HepG2 (cell line): ENCODE measurements around the gene SEPHS2. TPM values are rescaled to one million over a fixed set of nuclear protein-coding genes. Genes with fewer than 3 reads are reported as not detected.

Source experiments
- FIP1L1 ChIP-seq: fragments of 200-400 bp; formaldehyde crosslinking; IDR thresholded peaks from 2 replicates; pipeline ENCODE4 v1.6.1; 2018; ENCODE audit warnings: low read depth, mild to moderate bottlenecking, low read length, moderate library complexity, borderline replicate concordance; ENCODE audit not compliant: insufficient read depth
- GATAD1 ChIP-seq: IDR thresholded peaks from 2 replicates; pipeline ENCODE4 v1.6.1; 2016; ENCODE audit warnings: missing genetic modification reagents, missing compliant biosample characterization
- HOXA3 ChIP-seq: sonication (generic); formaldehyde crosslinking; IDR thresholded peaks from 2 replicates; pipeline ENCODE4 v1.5.0; 2020; ENCODE audit warnings: missing genetic modification reagents
- KLF16 ChIP-seq, 2 experiments: sonication (generic) in 1 of 2; formaldehyde crosslinking in 1 of 2; IDR thresholded peaks; 2 replicates each; pipeline versions ENCODE4 v1.6.1 to v1.8.0; 2016 to 2023; ENCODE audit warnings: missing genetic modification reagents in 2 of 2, missing compliant biosample characterization in 1 of 2
- LCORL ChIP-seq, 2 experiments: fragments of 450-650 bp in 1 of 2; sonication (generic) in 1 of 2; formaldehyde crosslinking in 1 of 2; IDR thresholded peaks; 2 replicates each; pipeline versions ENCODE4 v1.5.0 to v1.6.1; 2017 to 2020; ENCODE audit warnings: antibody characterized with exemption in 1 of 2, missing genetic modification reagents in 1 of 2
- NFE2 ChIP-seq: sonication (generic); formaldehyde crosslinking; IDR thresholded peaks from 2 replicates; pipeline ENCODE4 v1.4.0; 2020; ENCODE audit warnings: missing genetic modification reagents
- NR2F1 ChIP-seq, 2 experiments: fragments of 450-650 bp in 1 of 2; formaldehyde crosslinking in 1 of 2; IDR thresholded peaks; 2 replicates each; pipeline versions ENCODE4 v1.5.0 to v1.6.1; 2016 to 2020; ENCODE audit warnings: mild to moderate bottlenecking in 1 of 2, missing compliant biosample characterization in 1 of 2, missing genetic modification reagents in 1 of 2, moderate library complexity in 1 of 2
- POGZ ChIP-seq: sonication (generic); formaldehyde crosslinking; IDR thresholded peaks from 2 replicates; pipeline ENCODE4 v1.4.0; 2020; ENCODE audit warnings: mild to moderate bottlenecking, missing genetic modification reagents
- RNF2 ChIP-seq: fragments of 450-650 bp; conservative IDR thresholded peaks from 2 replicates; pipeline ENCODE4 v1.6.1; 2016; ENCODE audit warnings: low read depth
- SAP130 ChIP-seq: IDR thresholded peaks from 2 replicates; pipeline ENCODE4 v1.6.1; 2016; ENCODE audit warnings: low read depth
- SIN3B ChIP-seq: fragments of 150-350 bp; IDR thresholded peaks from 2 replicates; pipeline ENCODE4 v1.6.1; 2014; ENCODE audit warnings: low read length
- SIX4 ChIP-seq: sonication (generic); formaldehyde crosslinking; IDR thresholded peaks from 2 replicates; pipeline ENCODE4 v1.4.0; 2020; ENCODE audit warnings: missing genetic modification reagents
- SOX5 ChIP-seq: IDR thresholded peaks from 2 replicates; pipeline ENCODE4 v1.6.1; 2016; ENCODE audit warnings: borderline replicate concordance
- THAP11 ChIP-seq: IDR thresholded peaks from 2 replicates; pipeline ENCODE4 v1.6.1; 2016; ENCODE audit warnings: missing biosample characterization, missing genetic modification reagents
- YEATS2 ChIP-seq: sonication (generic); formaldehyde crosslinking; IDR thresholded peaks from 2 replicates; pipeline ENCODE4 v1.4.0; 2020; ENCODE audit warnings: missing genetic modification reagents, borderline replicate concordance
- YY1 ChIP-seq: IDR thresholded peaks from 2 replicates; pipeline ENCODE4 v1.6.1; 2011; ENCODE audit warnings: low read length, low read depth, moderate library complexity, mild to moderate bottlenecking; ENCODE audit not compliant: insufficient read depth, insufficient replicate concordance
- ZBTB20 ChIP-seq: sonication (generic); formaldehyde crosslinking; IDR thresholded peaks from 2 replicates; pipeline ENCODE4 v1.8.1; 2023; ENCODE audit warnings: missing genetic modification reagents, low read depth, mild to moderate bottlenecking, borderline replicate concordance
- ZKSCAN5 ChIP-seq: sonication (generic); formaldehyde crosslinking; IDR thresholded peaks from 2 replicates; pipeline ENCODE4 v1.5.1; 2020; ENCODE audit warnings: mild to moderate bottlenecking, missing genetic modification reagents
- ZNF136 ChIP-seq: sonication (generic); formaldehyde crosslinking; IDR thresholded peaks from 2 replicates; pipeline ENCODE4 v1.8.1; 2022; ENCODE audit warnings: low read depth, mild to moderate bottlenecking, moderate library complexity, missing genetic modification reagents
- ZNF3 ChIP-seq: IDR thresholded peaks from 2 replicates; pipeline ENCODE4 v1.7.0; 2017; ENCODE audit warnings: inconsistent platforms
- ZNF430 ChIP-seq: sonication (generic); formaldehyde crosslinking; IDR thresholded peaks from 2 replicates; pipeline ENCODE4 v1.9.0; 2021; ENCODE audit warnings: mild to moderate bottlenecking, missing genetic modification reagents
- ZNF558 ChIP-seq: sonication (generic); formaldehyde crosslinking; IDR thresholded peaks from 2 replicates; pipeline ENCODE4 v1.9.0; 2022; ENCODE audit warnings: mild to moderate bottlenecking, missing genetic modification reagents, borderline replicate concordance
- ZNF570 ChIP-seq: sonication (generic); formaldehyde crosslinking; IDR thresholded peaks from 2 replicates; pipeline ENCODE4 v1.4.0; 2020; ENCODE audit warnings: mild to moderate bottlenecking, missing genetic modification reagents, borderline replicate concordance
- ZNF605 ChIP-seq: sonication (generic); formaldehyde crosslinking; IDR thresholded peaks from 2 replicates; pipeline ENCODE4 v1.8.0; 2022; ENCODE audit warnings: mild to moderate bottlenecking, missing genetic modification reagents
- ZNF766 ChIP-seq: sonication (generic); formaldehyde crosslinking; IDR thresholded peaks from 2 replicates; pipeline ENCODE4 v1.5.0; 2020; ENCODE audit warnings: missing genetic modification reagents, borderline replicate concordance
- polyA plus RNA-seq, 8 experiments: library from polyadenylated mRNA; depleted of rRNA in 3 of 8; stranded (reverse) in 7 of 8; unstranded in 1 of 8; fragments of >200 nt; fragmentation: Illumina TruSeq in 4 of 8; extraction: Trizol in 4 of 8; gene quantifications; 2 replicates each; pipeline versions ENCODE4 v1.2.1 to v1.2.3, GENCODE V29; 2011 to 2016; ENCODE audit warnings: low read depth in 4 of 8, missing spikeins in 1 of 8, mixed read lengths in 1 of 8; ENCODE audit not compliant: insufficient read depth in 1 of 8
- total RNA-seq, 5 experiments: library from RNA; depleted of rRNA; stranded (reverse); fragments of >200 nt; fragmentation: Illumina TruSeq; extraction: Trizol; gene quantifications; 2 replicates each; pipeline ENCODE4 v1.2.3, GENCODE V29; 2016; ENCODE audit warnings: low read depth in 1 of 5
- TF ChIP-seq, protein P1 (sequence below): sonication (generic); formaldehyde crosslinking; IDR thresholded peaks from 2 replicates; pipeline ENCODE4 v1.5.1; 2020; ENCODE audit warnings: mild to moderate bottlenecking, missing genetic modification reagents
- TF ChIP-seq, protein P2 (sequence below): sonication (generic); formaldehyde crosslinking; conservative IDR thresholded peaks from 2 replicates; pipeline ENCODE4 v1.8.0; 2022; ENCODE audit warnings: low read depth, missing genetic modification reagents

SEPHS2 gene
- total and polyA plus RNA-seq, 2 of the 13 experiments (the other 11 are each of a cell fraction or from before 2014, with no cell fraction given) = 20.7 to 127 TPM

DNA sequence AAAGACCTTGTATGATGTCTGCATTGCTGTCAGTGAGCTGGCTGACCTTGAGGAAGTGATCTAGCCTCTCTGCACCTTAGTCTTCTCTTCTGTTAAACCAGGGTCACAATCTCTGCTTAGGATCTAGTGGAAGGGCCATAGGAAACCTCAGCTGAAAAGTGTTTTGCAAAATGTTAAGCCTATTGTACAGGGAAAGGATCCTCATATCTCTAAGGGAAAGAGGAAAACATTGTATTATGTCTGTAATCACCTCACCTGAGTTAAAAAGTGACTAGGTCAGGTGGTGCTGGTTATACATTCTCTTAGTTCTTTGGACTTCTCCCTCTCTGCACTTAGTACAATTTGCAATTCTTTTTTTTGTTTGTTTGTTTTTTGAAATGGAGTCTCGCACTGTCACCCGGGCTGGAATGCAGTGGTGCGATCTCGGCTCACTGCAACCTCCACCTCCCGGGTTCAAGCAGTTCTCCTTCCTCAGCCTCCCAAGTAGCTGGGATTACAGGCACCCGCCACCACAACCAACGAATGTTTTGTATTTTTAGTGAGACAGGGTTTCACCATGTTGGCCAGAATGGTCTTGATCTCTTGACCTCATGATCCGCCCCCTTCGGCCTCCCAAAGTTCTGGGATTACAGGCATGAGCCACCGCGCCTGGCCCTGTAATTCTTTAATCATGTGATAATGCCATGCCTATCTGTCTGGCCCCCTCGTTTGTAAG, 2.0 kb upstream of the SEPHS2 start (continued):
- TF ChIP-seq ZNF766 (CRISPR knock-in tag) (no peak), ZBTB20 (CRISPR knock-in tag) (no peak; the same call in 1 of the 2 replicates), ZNF3 (CRISPR knock-in tag) (peak; percentile 78), SAP130 (CRISPR knock-in tag) (peak; percentile 90), ZNF136 (CRISPR knock-in tag) (peak; percentile 30; the same call in 1 of the 2 replicates), ZNF430 (CRISPR knock-in tag) (peak; percentile 88), SOX5 (CRISPR knock-in tag) (peak; percentile 96), GATAD1 (CRISPR knock-in tag) (peak; percentile 58; the same call in 1 of the 2 replicates), NR2F1 (CRISPR knock-in tag; IDR thresholded peaks at IDR 0.05) (peak; percentile 13 to 76; a peak in 3 of 4 replicates), FIP1L1 (no peak), YEATS2 (CRISPR knock-in tag) (peak; percentile 22; the same call in 1 of the 2 replicates), NFE2 (CRISPR knock-in tag) (no peak), THAP11 (CRISPR knock-in tag) (peak; percentile 66), ZKSCAN5 (CRISPR knock-in tag) (peak; percentile 42; the same call in 1 of the 2 replicates), LCORL (IDR thresholded peaks at IDR 0.05) (peak; percentile 68), LCORL (CRISPR knock-in tag; IDR thresholded peaks at IDR 0.05) (peak; percentile 92), SIX4 (CRISPR knock-in tag) (no peak), RNF2 (no peak), YY1 (peak; percentile 47), HOXA3 (CRISPR knock-in tag) (peak; percentile 72; the same call in 1 of the 2 replicates), ZNF558 (CRISPR knock-in tag) (peak; percentile 44; the same call in 1 of the 2 replicates), ZNF570 (CRISPR knock-in tag) (peak; percentile 69; the same call in 1 of the 2 replicates), ZNF605 (CRISPR knock-in tag) (peak; percentile 9; the same call in 1 of the 2 replicates), KLF16 (CRISPR knock-in tag; IDR thresholded peaks at IDR 0.05) (peak in 1 of 2 experiments; percentile 77; a peak in 2 of 4 replicates), SIN3B (no peak), POGZ (CRISPR knock-in tag) (peak; percentile 91)
- TF ChIP-seq, protein P1, sequence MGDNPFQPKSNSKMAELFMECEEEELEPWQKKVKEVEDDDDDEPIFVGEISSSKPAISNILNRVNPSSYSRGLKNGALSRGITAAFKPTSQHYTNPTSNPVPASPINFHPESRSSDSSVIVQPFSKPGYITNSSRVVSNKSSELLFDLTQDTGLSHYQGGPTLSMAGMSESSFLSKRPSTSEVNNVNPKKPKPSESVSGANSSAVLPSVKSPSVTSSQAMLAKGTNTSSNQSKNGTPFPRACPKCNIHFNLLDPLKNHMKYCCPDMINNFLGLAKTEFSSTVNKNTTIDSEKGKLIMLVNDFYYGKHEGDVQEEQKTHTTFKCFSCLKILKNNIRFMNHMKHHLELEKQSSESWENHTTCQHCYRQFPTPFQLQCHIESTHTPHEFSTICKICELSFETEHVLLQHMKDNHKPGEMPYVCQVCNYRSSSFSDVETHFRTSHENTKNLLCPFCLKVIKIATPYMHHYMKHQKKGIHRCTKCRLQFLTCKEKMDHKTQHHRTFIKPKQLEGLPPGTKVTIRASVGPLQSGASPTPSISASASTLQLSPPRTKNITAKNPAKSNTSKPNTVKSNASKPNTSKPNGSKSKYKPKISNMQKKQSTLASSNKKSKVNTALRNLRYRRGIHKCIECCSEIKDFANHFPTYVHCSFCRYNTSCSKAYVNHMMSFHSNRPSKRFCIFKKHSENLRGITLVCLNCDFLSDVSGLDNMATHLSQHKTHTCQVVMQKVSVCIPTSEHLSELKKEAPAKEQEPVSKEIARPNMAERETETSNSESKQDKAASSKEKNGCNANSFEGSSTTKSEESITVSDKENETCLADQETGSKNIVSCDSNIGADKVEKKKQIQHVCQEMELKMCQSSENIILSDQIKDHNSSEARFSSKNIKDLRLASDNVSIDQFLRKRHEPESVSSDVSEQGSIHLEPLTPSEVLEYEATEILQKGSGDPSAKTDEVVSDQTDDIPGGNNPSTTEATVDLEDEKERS (CRISPR knock-in tag) = peak; percentile 100
- TF ChIP-seq, protein P2, sequence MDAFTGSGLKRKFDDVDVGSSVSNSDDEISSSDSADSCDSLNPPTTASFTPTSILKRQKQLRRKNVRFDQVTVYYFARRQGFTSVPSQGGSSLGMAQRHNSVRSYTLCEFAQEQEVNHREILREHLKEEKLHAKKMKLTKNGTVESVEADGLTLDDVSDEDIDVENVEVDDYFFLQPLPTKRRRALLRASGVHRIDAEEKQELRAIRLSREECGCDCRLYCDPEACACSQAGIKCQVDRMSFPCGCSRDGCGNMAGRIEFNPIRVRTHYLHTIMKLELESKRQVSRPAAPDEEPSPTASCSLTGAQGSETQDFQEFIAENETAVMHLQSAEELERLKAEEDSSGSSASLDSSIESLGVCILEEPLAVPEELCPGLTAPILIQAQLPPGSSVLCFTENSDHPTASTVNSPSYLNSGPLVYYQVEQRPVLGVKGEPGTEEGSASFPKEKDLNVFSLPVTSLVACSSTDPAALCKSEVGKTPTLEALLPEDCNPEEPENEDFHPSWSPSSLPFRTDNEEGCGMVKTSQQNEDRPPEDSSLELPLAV (CRISPR knock-in tag) = no peak
